K562 (cell line): ENCODE results near the gene PKD2. TPM values are rescaled to one million over a fixed set of nuclear protein-coding genes. Genes with fewer than 3 reads are reported as not detected.

ENCODE experiments used
- ARID1B ChIP-seq: fragments of 450-650 bp; IDR thresholded peaks from 2 replicates; pipeline ENCODE4 v1.6.1; 2016; ENCODE audit warnings: antibody characterized with exemption, mild to moderate bottlenecking, inconsistent platforms
- C11orf30 ChIP-seq: fragments of 450-650 bp; IDR thresholded peaks from 2 replicates; pipeline ENCODE4 v1.6.1; 2016; ENCODE audit warnings: low read depth, mild to moderate bottlenecking
- CBX1 ChIP-seq: sonication (generic); IDR thresholded peaks from 2 replicates; pipeline ENCODE4 v1.6.1; 2016; ENCODE audit warnings: antibody characterized with exemption, low read depth, mild to moderate bottlenecking
- CBX5 ChIP-seq: IDR thresholded peaks from 2 replicates; pipeline ENCODE4 v1.6.1; 2014; ENCODE audit warnings: low read depth, borderline replicate concordance
- FOSL1 ChIP-seq: fragments of 200-800 bp; sonication (Bioruptor generic); conservative IDR thresholded peaks from 2 replicates; pipeline ENCODE4 v1.6.1; 2016; ENCODE audit warnings: missing genetic modification characterization, missing compliant biosample characterization
- JUND ChIP-seq, 2 experiments: IDR thresholded peaks; 2 replicates in 1 of 2; 3 replicates in 1 of 2; pipeline ENCODE4 v1.6.1; 2011; ENCODE audit warnings: borderline replicate concordance in 2 of 2, low read depth in 2 of 2, low read length in 2 of 2, improper control_type of control experiment in 1 of 2, missing biosample characterization in 1 of 2, missing genetic modification characterization in 1 of 2, missing genetic modification reagents in 1 of 2
- MAFG ChIP-seq: fragments of 450-650 bp; conservative IDR thresholded peaks from 2 replicates; pipeline ENCODE4 v1.6.1; 2016; ENCODE audit warnings: missing genetic modification characterization, missing compliant biosample characterization
- NFE2 ChIP-seq: IDR thresholded peaks from 2 replicates; pipeline ENCODE4 v1.6.1; 2014; ENCODE audit warnings: antibody characterized with exemption, low read depth
- NFE2L1 ChIP-seq: fragments of 450-650 bp; IDR thresholded peaks from 2 replicates; pipeline ENCODE4 v1.6.1; 2016; ENCODE audit warnings: missing genetic modification characterization, low read depth, mild to moderate bottlenecking, missing compliant biosample characterization, moderate library complexity, borderline replicate concordance
- PRMT5 ChIP-seq: sonication (generic); formaldehyde crosslinking; IDR thresholded peaks from 2 replicates; pipeline ENCODE4 v1.5.0; 2020; ENCODE audit warnings: missing genetic modification reagents
- ZNF384 ChIP-seq: IDR thresholded peaks from 2 replicates; pipeline ENCODE4 v1.6.1; 2012; ENCODE audit warnings: low read depth, low read length, improper control_type of control experiment
- polyA plus RNA-seq, 8 experiments: library from polyadenylated mRNA; depleted of rRNA in 4 of 8; stranded (reverse) in 5 of 8; unstranded in 3 of 8; fragments of >200 nt; fragmentation: Nextera tagmentation in 2 of 8; fragmentation: Illumina TruSeq in 1 of 8; extraction: Ambion mirVana in 2 of 8; extraction: Trizol in 1 of 8; gene quantifications; 2 replicates each; pipeline versions ENCODE4 v1.2.1 to v1.2.3, GENCODE V29; 2011 to 2014; ENCODE audit warnings: inconsistent platforms in 1 of 8, missing spikeins in 1 of 8
- total RNA-seq, 7 experiments: library from RNA; depleted of rRNA in 6 of 7; stranded (reverse); fragments of >200 nt in 6 of 7; fragmentation: Illumina TruSeq in 2 of 7; extraction: Trizol in 2 of 7; gene quantifications; 2 replicates each; pipeline versions ENCODE4 v1.2.1 to v1.2.3, GENCODE V29; 2011 to 2021; ENCODE audit warnings: low replicate concordance in 1 of 7
- TF ChIP-seq, protein P1 (sequence below), 2 experiments: fragments of 450-650 bp in 1 of 2; sonication (generic) in 1 of 2; formaldehyde crosslinking in 1 of 2; IDR thresholded peaks in 1 of 2; conservative IDR thresholded peaks in 1 of 2; 2 replicates each; pipeline versions ENCODE4 v1.6.1 to v1.8.1; 2016 to 2023; ENCODE audit warnings: mild to moderate bottlenecking in 2 of 2, moderate library complexity in 2 of 2, inconsistent platforms in 1 of 2, missing genetic modification reagents in 1 of 2
- TF ChIP-seq, protein P2 (sequence below): fragments of 450-650 bp; IDR thresholded peaks from 2 replicates; pipeline ENCODE4 v1.6.1; 2014; ENCODE audit warnings: low read depth, mild to moderate bottlenecking, moderate library complexity, borderline replicate concordance

PKD2 gene
- total and polyA plus RNA-seq, 9 of the 15 experiments (the other 6 are each of a cell fraction or from before 2014, with no cell fraction given): 0.11 to 1.2 (median 0.47) TPM

DNA sequence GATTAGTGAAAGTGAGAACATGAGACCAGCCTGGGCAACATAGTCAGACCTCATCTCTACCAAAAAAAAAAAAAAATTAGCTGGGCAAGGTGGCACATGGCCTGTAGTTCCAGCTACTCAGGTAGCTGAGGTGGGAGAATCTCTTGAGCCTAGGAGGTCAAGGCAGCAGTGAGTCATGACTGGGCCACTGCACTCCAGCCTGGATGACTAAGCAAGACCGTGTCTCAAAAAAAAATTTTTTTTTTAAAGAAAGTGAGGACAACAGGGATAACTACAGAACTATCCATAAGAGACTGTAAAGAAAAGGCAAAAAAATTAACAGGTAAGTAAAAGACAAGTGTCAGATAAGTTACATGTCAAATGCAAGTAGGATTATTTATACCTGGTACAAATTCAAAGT lies 45.4 kb upstream of the PKD2 start (continued):
- TF ChIP-seq, protein P1, sequence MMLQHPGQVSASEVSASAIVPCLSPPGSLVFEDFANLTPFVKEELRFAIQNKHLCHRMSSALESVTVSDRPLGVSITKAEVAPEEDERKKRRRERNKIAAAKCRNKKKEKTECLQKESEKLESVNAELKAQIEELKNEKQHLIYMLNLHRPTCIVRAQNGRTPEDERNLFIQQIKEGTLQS (IDR thresholded peaks at IDR 0.05): peak; percentile 62
- TF ChIP-seq, protein P1 (CRISPR knock-in tag; conservative IDR thresholded peaks at IDR 0.05): no peak
- peak; percentile 64; the same call in 1 of the 2 replicates for TF ChIP-seq ZNF384
- TF ChIP-seq ARID1B: peak; percentile 19; the same call in 1 of the 2 replicates
- TF ChIP-seq MAFG (tag): peak; percentile 72
- peak; percentile 81 for TF ChIP-seq JUND (IDR thresholded peaks at IDR 0.05; ENCODE audit: borderline replicate concordance, low read depth, low read length)
- peak; percentile 78; the same call in 2 of the 3 replicates for TF ChIP-seq JUND (tag; IDR thresholded peaks at IDR 0.05; ENCODE audit: borderline replicate concordance, low read depth, low read length)
- TF ChIP-seq, protein P2, sequence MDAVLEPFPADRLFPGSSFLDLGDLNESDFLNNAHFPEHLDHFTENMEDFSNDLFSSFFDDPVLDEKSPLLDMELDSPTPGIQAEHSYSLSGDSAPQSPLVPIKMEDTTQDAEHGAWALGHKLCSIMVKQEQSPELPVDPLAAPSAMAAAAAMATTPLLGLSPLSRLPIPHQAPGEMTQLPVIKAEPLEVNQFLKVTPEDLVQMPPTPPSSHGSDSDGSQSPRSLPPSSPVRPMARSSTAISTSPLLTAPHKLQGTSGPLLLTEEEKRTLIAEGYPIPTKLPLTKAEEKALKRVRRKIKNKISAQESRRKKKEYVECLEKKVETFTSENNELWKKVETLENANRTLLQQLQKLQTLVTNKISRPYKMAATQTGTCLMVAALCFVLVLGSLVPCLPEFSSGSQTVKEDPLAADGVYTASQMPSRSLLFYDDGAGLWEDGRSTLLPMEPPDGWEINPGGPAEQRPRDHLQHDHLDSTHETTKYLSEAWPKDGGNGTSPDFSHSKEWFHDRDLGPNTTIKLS: no peak
- peak; percentile 63; the same call in 1 of the 2 replicates for TF ChIP-seq C11orf30
- TF ChIP-seq FOSL1 (tag): peak; percentile 84
- TF ChIP-seq PRMT5 (CRISPR knock-in tag): no peak
- no peak for TF ChIP-seq NFE2L1 (tag)
- no peak for TF ChIP-seq CBX5
- TF ChIP-seq NFE2: peak; percentile 87
- TF ChIP-seq CBX1: no peak
